Ectodermal cell (in vitro differentiated cells): ENCODE measurements around the gene SRM.
"Not testable (repeated sequence)": the region's sequence is repeated elsewhere in the genome, so short reads cannot be mapped to it uniquely, and the experiment has no call there.

Experiments used
- H3K27ac ChIP-seq: 2 replicates; pipeline ENCODE4 v1.7.0; 2013; ENCODE audit warnings: mild to moderate bottlenecking, low read depth, low read length; ENCODE audit not compliant: insufficient read depth, poor library complexity, severe bottlenecking
- H3K27me3 ChIP-seq: 2 replicates; pipeline ENCODE4 v1.7.0; 2013; ENCODE audit warnings: mild to moderate bottlenecking, low read length; ENCODE audit not compliant: insufficient read depth, control insufficient read depth, poor library complexity, severe bottlenecking
- H3K36me3 ChIP-seq: one replicate; pipeline ENCODE4 v1.7.0; 2013; ENCODE audit warnings: low read length; ENCODE audit not compliant: control insufficient read depth, insufficient read depth
- H3K4me1 ChIP-seq: one replicate; pipeline ENCODE4 v1.7.0; 2013; ENCODE audit warnings: low read length; ENCODE audit not compliant: control insufficient read depth, insufficient read depth
- H3K4me3 ChIP-seq: 2 replicates; pipeline ENCODE4 v1.7.0; 2013; ENCODE audit warnings: low read depth, low read length, control low read depth; ENCODE audit not compliant: insufficient read depth
- H3K9me3 ChIP-seq: 2 replicates; pipeline ENCODE4 v1.7.0; 2013; ENCODE audit warnings: mild to moderate bottlenecking, low read length, moderate library complexity; ENCODE audit not compliant: control insufficient read depth
- WGBS, 2 experiments: methylation state at CpG; one replicate each; pipeline ENCODE4 v1.1.7; 2013; ENCODE audit warnings: missing lambda C conversion rate in 2 of 2; 5-methylcytosine and 5-hydroxymethylcytosine counted together

SRM gene

GRCh38 chr1:11055676-11056075 lies 4.1 kb downstream of the SRM start:
- Histone ChIP-seq H3K36me3 (peaks cover 5% of the 10 kb centered on the region), H3K4me3 (no peak overlapping the region), H3K27me3 (no peaks in the 10 kb centered on the region), H3K27ac (no peak overlapping the region), H3K9me3 (no peaks in the 10 kb centered on the region), H3K4me1 (peaks cover 6% of the 10 kb centered on the region)
- WGBS, 2 experiments, result 95 to 98% methylated on average over 11 to 12 of the region's 12 CpGs

- H3K36me3 ChIP-seq, result peaks cover 5% of the 10 kb centered on the region
- no peaks in the 10 kb centered on the region for H3K27me3 ChIP-seq
- 93 to 95% methylated on average over 22 of the region's 22 CpGs for WGBS, 2 experiments
- peaks cover 6% of the 10 kb centered on the region for H3K4me1 ChIP-seq
- H3K27ac ChIP-seq, result no peak overlapping the region
- no peak overlapping the region for H3K4me3 ChIP-seq
- no peaks in the 10 kb centered on the region for H3K9me3 ChIP-seq
Measured at GRCh38 chr1:11054666-11055065, 5.2 kb downstream of the SRM start.

GRCh38 chr1:11054181-11054580 lies 5.6 kb downstream of the SRM start:
- Histone ChIP-seq H3K9me3 (no peaks in the 10 kb centered on the region), H3K4me3 (no peak overlapping the region), H3K27ac (no peak overlapping the region), H3K4me1 (peaks cover 6% of the 10 kb centered on the region), H3K36me3 (peaks cover 5% of the 10 kb centered on the region), H3K27me3 (no peaks in the 10 kb centered on the region)
- 93 to 95% methylated on average over 7 of the region's 7 CpGs for WGBS, 2 experiments

GRCh38 chr1:11053758-11054137 lies 6.1 kb downstream of the SRM start:
- H3K4me1 ChIP-seq, result peaks cover 3% of the 10 kb centered on the region
- no peak overlapping the region for H3K27ac ChIP-seq
- peaks cover 5% of the 10 kb centered on the region for H3K36me3 ChIP-seq
- no peaks in the 10 kb centered on the region for H3K9me3 ChIP-seq
- no peaks in the 10 kb centered on the region for H3K27me3 ChIP-seq
- no peak overlapping the region for H3K4me3 ChIP-seq
- WGBS, 2 experiments, result 76% methylated on average over 10 of the region's 10 CpGs

GRCh38 chr1:11052839-11053757 lies 6.7 kb downstream of the SRM start:
- Histone ChIP-seq H3K27ac (no peak overlapping the region), H3K9me3 (no peaks in the 10 kb centered on the region)
- WGBS, 2 experiments, result 78 to 82% methylated on average over 29 of the region's 29 CpGs

GRCh38 chr1:11051781-11052511 lies 7.9 kb downstream of the SRM start:
- Histone ChIP-seq H3K27me3 (no peaks in the 10 kb centered on the region), H3K4me3 (no peak overlapping the region), H3K4me1 (no peaks in the 10 kb centered on the region), H3K27ac (no peak overlapping the region), H3K9me3 (no peaks in the 10 kb centered on the region), H3K36me3 (no peaks in the 10 kb centered on the region)
- WGBS, 2 experiments, result 82 to 83% methylated on average over 19 of the region's 19 CpGs

More at GRCh38 chr1:11052839-11053757, 6.7 kb downstream of the SRM start:
- Histone ChIP-seq H3K27me3 (no peaks in the 10 kb centered on the region), H3K4me3 (no peak overlapping the region), H3K36me3 (peaks cover 5% of the 10 kb centered on the region), H3K4me1 (no peaks in the 10 kb centered on the region)

GRCh38 chr1:11051121-11051520 lies 8.7 kb downstream of the SRM start:
- not testable (repeated sequence) for H3K27me3 ChIP-seq, H3K4me3 ChIP-seq, H3K9me3 ChIP-seq, H3K4me1 ChIP-seq, H3K27ac ChIP-seq, H3K36me3 ChIP-seq
- WGBS, 2 experiments, result 94 to 96% methylated on average over 10 of the region's 10 CpGs

- WGBS, 2 experiments, result 96% methylated on average over 28 of the region's 28 CpGs
- Histone ChIP-seq H3K4me3 (no peak within 1 kb of the TSS), H3K27me3 (no peaks in the 10 kb centered on the region), H3K27ac (no peak within 1 kb of the TSS), H3K9me3 (no peaks in the 10 kb centered on the region), H3K4me1 (no peaks in the 10 kb centered on the region), H3K36me3 (no peaks in the 10 kb centered on the region)
Measured at GRCh38 chr1:11046625-11047365, 13.0 kb downstream of the SRM start, which contains the start of gene MASP2. MASP2 (minus strand) TSS chr1:11047239; CDS start chr1:11047207, 32 bp downstream.

GRCh38 chr1:11046270-11046566 lies 13.6 kb downstream of the SRM start:
- H3K9me3 ChIP-seq, result no peaks in the 10 kb centered on the region
- WGBS, 2 experiments, result 94 to 96% methylated on average over 8 of the region's 8 CpGs
- no peaks in the 10 kb centered on the region for H3K27me3 ChIP-seq
- H3K27ac ChIP-seq, result no peak overlapping the region
- no peaks in the 10 kb centered on the region for H3K4me1 ChIP-seq
- no peaks in the 10 kb centered on the region for H3K36me3 ChIP-seq
- H3K4me3 ChIP-seq, result no peak overlapping the region
